Panc1 (cell line): ENCODE measurements around the gene GUCY1B1. TPM values are rescaled to one million over a fixed set of nuclear protein-coding genes. Genes with fewer than 3 reads are reported as not detected.

Experiments used
- ATAC-seq: fragments of 200-7000 bp; cut with Tn5 transposase; 2 replicates; pipeline ENCODE4 v1.9.1; 2020; ENCODE audit warnings: mild to moderate bottlenecking, moderate library complexity
- BruUV-seq: library from RNA; stranded (reverse); fragments of 400-500 nt; replicated peaks from 2 replicates; lab custom pipeline; 2021; lab: Mats Ljungman, UMichigan
- CTCF ChIA-PET: fragments of 300-600 bp; sonication (Branson Sonifier 250); formaldehyde crosslinking; loops from one replicate; lab custom pipeline; 2022; ENCODE audit warnings: antibody characterized with exemption; lab: Charles Lee
- POLR2A ChIA-PET: fragments of 300-600 bp; sonication (Branson Sonifier 250); formaldehyde crosslinking; loops from one replicate; lab custom pipeline; 2022; ENCODE audit warnings: antibody characterized with exemption; lab: Charles Lee
- DNase-seq: peaks from one replicate; pipeline ENCODE4 v3.0.0-alpha.2; 2010; ENCODE audit warnings: low read depth, low spot score
- H3K27ac ChIP-seq: 2 replicates; pipeline ENCODE4 v1.5.1; 2011; ENCODE audit warnings: mild to moderate bottlenecking, low read length, inconsistent platforms
- H3K27me3 ChIP-seq: fragments of 200-500 bp; sonication (Bioruptor generic); 2 replicates; pipeline ENCODE4 v1.6.0; 2014; ENCODE audit warnings: low read length, inconsistent platforms; ENCODE audit not compliant: control insufficient read depth, insufficient read depth
- H3K36me3 ChIP-seq: fragments of 200-500 bp; sonication (Bioruptor generic); 2 replicates; pipeline ENCODE4 v1.5.1; 2014; ENCODE audit warnings: inconsistent platforms, mild to moderate bottlenecking, low read length, moderate library complexity; ENCODE audit not compliant: control insufficient read depth, insufficient read depth
- H3K4me1 ChIP-seq: 2 replicates; pipeline ENCODE4 v1.5.1; 2011; ENCODE audit warnings: inconsistent platforms, mild to moderate bottlenecking, low read length, moderate library complexity; ENCODE audit not compliant: control insufficient read depth, insufficient read depth
- H3K4me3 ChIP-seq, 2 experiments: 2 replicates each; pipeline ENCODE4 v1.5.1; 2011 to 2012; ENCODE audit warnings: low read depth in 2 of 2, low read length in 2 of 2, mild to moderate bottlenecking in 2 of 2, inconsistent platforms in 1 of 2, moderate library complexity in 1 of 2
- H3K9me3 ChIP-seq: fragments of 200-500 bp; sonication (Bioruptor generic); 2 replicates; pipeline ENCODE4 v1.5.1; 2014; ENCODE audit warnings: low read depth, mild to moderate bottlenecking, inconsistent platforms, low read length, moderate library complexity; ENCODE audit not compliant: control insufficient read depth, insufficient read depth
- POLR2AphosphoS5 ChIP-seq: IDR thresholded peaks from 2 replicates; pipeline ENCODE4 v1.6.1; 2012; ENCODE audit warnings: mild to moderate bottlenecking, low read depth, low read length, moderate library complexity
- SIN3A ChIP-seq: IDR thresholded peaks from 2 replicates; pipeline ENCODE4 v1.6.1; 2012; ENCODE audit warnings: low read depth, mild to moderate bottlenecking, low read length, moderate library complexity, borderline replicate concordance; ENCODE audit not compliant: insufficient read depth
- TCF7L2 ChIP-seq: IDR thresholded peaks from 2 replicates; pipeline ENCODE4 v1.6.1; 2011; ENCODE audit warnings: mild to moderate bottlenecking, low read depth, low read length, inconsistent platforms
- in situ Hi-C: cut with HindIII; loops from 2 replicates; pipeline ENCODE4 v1.10.0; 2016; ENCODE audit warnings: low sequenced_read_pairs, low pct_unique_long_range_greater_than_20kb
- intact Hi-C: fragments of 100-400 bp; cut with micrococcal nuclease; formaldehyde crosslinking; loops from one replicate; pipeline ENCODE4 v1.10.0; 2022; ENCODE audit not compliant: unreplicated experiment
- total RNA-seq: library from RNA; stranded (reverse); gene quantifications from one replicate; pipeline ENCODE4 v1.2.1, GENCODE V29; 2021; ENCODE audit not compliant: unreplicated experiment
- TF ChIP-seq, protein P1 (sequence below): fragments of 450-650 bp; IDR thresholded peaks from 2 replicates; pipeline ENCODE4 v1.5.1; 2017; ENCODE audit warnings: mild to moderate bottlenecking
- TF ChIP-seq, protein P2 (sequence below), 2 experiments: IDR thresholded peaks; 2 replicates each; pipeline ENCODE4 v1.6.1; 2011 to 2012; ENCODE audit warnings: low read depth in 2 of 2, control low read depth in 1 of 2, low read length in 1 of 2, mild to moderate bottlenecking in 1 of 2, moderate library complexity in 1 of 2; ENCODE audit not compliant: insufficient read depth in 1 of 2

Gene GUCY1B1
- total RNA-seq, 1 experiment from 2014 or later = 0.36 TPM

GRCh38 chr4:155711556-155711955 lies 47.3 kb upstream of the GUCY1B1 start:
- ChIA-PET CTCF (no interaction called here), POLR2A (interaction anchor here (0.7 kb wide), 1 partner anchor 216 kb away, joined by 3 read pairs; no protein-coding TSS in a partner anchor)
- DNase-seq (no peak), ATAC-seq (no peak)
- Histone ChIP-seq H3K4me3 (no peak overlapping the region), H3K4me1 (no peaks in the 10 kb centered on the region), H3K9me3 (no peaks in the 10 kb centered on the region), H3K36me3 (no peaks in the 10 kb centered on the region), H3K27ac (no peak overlapping the region), H3K27me3 (no peaks in the 10 kb centered on the region)
- TF ChIP-seq, protein P1, sequence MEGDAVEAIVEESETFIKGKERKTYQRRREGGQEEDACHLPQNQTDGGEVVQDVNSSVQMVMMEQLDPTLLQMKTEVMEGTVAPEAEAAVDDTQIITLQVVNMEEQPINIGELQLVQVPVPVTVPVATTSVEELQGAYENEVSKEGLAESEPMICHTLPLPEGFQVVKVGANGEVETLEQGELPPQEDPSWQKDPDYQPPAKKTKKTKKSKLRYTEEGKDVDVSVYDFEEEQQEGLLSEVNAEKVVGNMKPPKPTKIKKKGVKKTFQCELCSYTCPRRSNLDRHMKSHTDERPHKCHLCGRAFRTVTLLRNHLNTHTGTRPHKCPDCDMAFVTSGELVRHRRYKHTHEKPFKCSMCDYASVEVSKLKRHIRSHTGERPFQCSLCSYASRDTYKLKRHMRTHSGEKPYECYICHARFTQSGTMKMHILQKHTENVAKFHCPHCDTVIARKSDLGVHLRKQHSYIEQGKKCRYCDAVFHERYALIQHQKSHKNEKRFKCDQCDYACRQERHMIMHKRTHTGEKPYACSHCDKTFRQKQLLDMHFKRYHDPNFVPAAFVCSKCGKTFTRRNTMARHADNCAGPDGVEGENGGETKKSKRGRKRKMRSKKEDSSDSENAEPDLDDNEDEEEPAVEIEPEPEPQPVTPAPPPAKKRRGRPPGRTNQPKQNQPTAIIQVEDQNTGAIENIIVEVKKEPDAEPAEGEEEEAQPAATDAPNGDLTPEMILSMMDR = no peak
- TF ChIP-seq, protein P2, sequence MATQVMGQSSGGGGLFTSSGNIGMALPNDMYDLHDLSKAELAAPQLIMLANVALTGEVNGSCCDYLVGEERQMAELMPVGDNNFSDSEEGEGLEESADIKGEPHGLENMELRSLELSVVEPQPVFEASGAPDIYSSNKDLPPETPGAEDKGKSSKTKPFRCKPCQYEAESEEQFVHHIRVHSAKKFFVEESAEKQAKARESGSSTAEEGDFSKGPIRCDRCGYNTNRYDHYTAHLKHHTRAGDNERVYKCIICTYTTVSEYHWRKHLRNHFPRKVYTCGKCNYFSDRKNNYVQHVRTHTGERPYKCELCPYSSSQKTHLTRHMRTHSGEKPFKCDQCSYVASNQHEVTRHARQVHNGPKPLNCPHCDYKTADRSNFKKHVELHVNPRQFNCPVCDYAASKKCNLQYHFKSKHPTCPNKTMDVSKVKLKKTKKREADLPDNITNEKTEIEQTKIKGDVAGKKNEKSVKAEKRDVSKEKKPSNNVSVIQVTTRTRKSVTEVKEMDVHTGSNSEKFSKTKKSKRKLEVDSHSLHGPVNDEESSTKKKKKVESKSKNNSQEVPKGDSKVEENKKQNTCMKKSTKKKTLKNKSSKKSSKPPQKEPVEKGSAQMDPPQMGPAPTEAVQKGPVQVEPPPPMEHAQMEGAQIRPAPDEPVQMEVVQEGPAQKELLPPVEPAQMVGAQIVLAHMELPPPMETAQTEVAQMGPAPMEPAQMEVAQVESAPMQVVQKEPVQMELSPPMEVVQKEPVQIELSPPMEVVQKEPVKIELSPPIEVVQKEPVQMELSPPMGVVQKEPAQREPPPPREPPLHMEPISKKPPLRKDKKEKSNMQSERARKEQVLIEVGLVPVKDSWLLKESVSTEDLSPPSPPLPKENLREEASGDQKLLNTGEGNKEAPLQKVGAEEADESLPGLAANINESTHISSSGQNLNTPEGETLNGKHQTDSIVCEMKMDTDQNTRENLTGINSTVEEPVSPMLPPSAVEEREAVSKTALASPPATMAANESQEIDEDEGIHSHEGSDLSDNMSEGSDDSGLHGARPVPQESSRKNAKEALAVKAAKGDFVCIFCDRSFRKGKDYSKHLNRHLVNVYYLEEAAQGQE (IDR thresholded peaks at IDR 0.05; ENCODE audit: insufficient read depth in 1 of 2, low read depth in 2 of 2, low read length in 1 of 2) = no peak
- TF ChIP-seq TCF7L2 (no peak), POLR2AphosphoS5 (no peak), SIN3A (no peak)
- BruUV-seq = no TSS peak
- intact Hi-C loops = no loop called here
- in situ Hi-C loops = no loop called here

DNA sequence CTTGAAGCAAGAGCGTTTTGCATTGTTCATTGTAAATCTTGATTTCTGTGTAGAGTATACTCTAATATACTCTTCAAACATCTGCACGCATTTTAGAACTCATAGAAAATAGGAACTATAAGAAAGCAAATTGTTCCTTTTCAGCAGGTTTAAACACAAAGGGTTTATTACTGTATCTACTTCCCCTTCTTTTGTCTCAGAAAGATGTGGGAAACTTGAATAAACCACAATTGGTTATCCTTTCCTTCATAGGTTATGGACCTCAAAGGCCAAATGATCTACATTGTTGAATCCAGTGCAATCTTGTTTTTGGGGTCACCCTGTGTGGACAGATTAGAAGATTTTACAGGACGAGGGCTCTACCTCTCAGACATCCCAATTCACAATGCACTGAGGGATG lies 46.0 kb upstream of the GUCY1B1 start:
- ChIA-PET CTCF (no interaction called here), POLR2A (no interaction called here)
- no peak for TF ChIP-seq POLR2AphosphoS5
- TF ChIP-seq, protein P2 (IDR thresholded peaks at IDR 0.05; ENCODE audit: insufficient read depth in 1 of 2, low read depth in 2 of 2, low read length in 1 of 2) = no peak
- TF ChIP-seq, protein P1 = no peak
- TF ChIP-seq TCF7L2 = no peak
- no peak for TF ChIP-seq SIN3A
- BruUV-seq = no TSS peak
- Histone ChIP-seq H3K4me3 (no peak overlapping the region), H3K36me3 (no peaks in the 10 kb centered on the region), H3K27ac (no peak overlapping the region), H3K4me1 (no peaks in the 10 kb centered on the region), H3K27me3 (no peaks in the 10 kb centered on the region), H3K9me3 (no peaks in the 10 kb centered on the region)
- intact Hi-C loops = no loop called here
- ATAC-seq = no peak
- in situ Hi-C loops = no loop called here
- no peak for DNase-seq
